GM19452 (cell line): ENCODE measurements around the gene CDK4.
"Not testable (repeated sequence)": the region's sequence is repeated elsewhere in the genome, so short reads cannot be mapped to it uniquely, and the experiment has no call there.

Experiments
- ATAC-seq: cut with Tn5 transposase; IDR thresholded peaks from one replicate; pipeline ENCODE4 v1.9.1; 2021; ENCODE audit not compliant: unreplicated experiment

CDK4 gene

DNA sequence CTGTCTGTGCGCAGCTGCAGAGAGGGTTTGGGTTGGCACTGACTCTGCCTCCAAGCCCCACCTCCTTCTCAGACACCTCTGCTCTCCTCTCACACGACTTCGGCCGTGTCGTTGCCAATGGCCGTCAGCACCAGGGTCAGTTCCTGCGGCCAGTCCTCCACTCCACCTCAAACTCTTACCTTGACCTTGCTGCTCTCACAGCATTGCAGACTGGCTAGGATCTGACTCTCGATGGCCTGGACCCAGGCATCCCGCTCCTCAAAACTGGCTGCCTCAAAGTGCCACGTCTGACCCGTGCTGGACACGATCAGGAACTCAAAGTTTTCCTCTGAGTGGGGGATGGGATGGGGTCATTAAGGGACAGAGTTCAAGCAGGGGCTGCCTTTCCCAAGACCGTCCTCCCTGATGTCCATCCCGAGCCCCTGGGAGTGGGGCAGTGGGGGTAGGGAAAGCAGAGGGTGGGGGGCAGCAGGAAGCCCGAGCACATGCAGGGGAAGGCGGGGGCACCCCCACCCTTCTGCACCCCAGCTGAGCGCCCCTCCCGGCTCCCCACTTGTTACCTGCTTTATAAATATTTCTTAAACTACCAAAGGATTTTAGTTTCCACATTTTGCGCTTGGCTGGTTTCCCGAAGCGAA lies 24.2 kb downstream of the CDK4 start:
- no peak for ATAC-seq

- no peak for ATAC-seq
Measured at GRCh38 chr12:57726884-57727757, 25.0 kb downstream of the CDK4 start.

- ATAC-seq = no peak
Measured at GRCh38 chr12:57726151-57726883, 25.8 kb downstream of the CDK4 start.

DNA sequence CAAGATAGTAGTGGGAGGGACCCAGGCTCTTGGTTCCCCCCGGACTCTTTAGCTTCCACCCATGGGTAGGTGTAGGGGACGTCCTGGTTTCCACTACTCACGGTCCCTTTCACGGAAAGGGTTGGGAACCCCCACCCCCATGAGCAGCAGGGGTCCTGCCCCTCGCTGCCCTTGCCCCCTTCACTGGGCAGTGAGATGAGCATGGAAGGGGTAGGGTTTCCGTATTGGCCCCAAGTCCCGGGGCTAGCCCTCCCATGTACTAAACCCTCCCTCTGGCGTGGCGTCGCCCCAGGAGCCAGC lies 26.3 kb downstream of the CDK4 start:
- ATAC-seq = no peak

- ATAC-seq = no peak
Measured at GRCh38 chr12:57724936-57725740, 27.0 kb downstream of the CDK4 start.

- no peak for ATAC-seq
Measured at GRCh38 chr12:57724003-57724935, 27.8 kb downstream of the CDK4 start.

DNA sequence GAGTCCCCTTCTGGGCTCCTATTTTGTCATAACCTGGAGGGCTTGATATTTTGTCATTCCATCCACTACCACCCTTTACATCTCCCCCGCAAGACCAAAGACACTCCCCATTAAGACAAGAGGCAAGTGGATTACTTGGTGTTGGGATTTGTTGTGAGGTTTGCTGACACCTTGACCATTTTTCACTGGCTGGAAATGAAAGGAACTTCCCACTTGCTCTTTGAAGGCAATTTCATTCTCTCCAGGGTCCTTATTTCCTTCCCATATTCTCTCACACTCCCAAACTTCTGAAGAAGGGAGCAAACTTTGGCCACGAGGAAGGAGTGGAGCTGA lies 28.5 kb downstream of the CDK4 start:
- ATAC-seq = no peak

GRCh38 chr12:57722716-57723629 lies 29.1 kb downstream of the CDK4 start:
- no peak for ATAC-seq

DNA sequence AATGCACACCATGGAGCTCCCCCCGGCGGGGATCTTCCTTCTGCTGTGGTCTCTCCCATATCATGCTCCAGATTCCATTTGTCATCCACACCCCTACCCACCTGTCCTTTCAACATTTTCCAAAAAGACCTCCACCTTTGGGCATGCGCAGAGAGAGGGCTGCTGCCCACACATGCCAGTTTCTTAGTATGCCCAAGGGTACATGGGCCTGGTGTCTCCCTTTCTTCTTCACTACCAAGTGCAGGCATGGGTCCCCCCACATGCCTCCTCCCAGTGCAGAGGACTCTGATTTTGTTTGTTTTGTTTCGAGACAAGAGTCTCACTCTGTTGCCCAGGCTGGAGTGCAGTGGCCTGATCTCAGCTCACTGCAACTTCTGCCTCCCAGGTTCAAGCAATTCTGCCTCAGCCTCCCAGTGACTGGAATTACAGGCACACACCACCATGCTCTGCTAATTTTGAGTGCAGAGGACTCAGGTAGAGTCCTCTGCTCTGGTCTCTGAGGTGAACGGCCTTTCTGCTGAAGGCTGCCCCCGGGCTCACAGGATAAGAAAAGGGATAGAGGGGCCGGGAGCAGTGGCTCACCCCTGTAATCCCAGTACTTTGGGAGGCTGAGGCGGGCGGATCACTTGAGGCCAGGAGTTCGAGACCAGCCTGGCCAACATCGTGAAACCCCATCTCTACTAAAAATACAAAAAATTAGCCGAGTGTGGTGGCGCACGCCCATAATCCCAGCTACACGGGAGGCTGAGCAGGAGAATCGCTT lies 30.1 kb downstream of the CDK4 start:
- not testable (repeated sequence) for ATAC-seq

DNA sequence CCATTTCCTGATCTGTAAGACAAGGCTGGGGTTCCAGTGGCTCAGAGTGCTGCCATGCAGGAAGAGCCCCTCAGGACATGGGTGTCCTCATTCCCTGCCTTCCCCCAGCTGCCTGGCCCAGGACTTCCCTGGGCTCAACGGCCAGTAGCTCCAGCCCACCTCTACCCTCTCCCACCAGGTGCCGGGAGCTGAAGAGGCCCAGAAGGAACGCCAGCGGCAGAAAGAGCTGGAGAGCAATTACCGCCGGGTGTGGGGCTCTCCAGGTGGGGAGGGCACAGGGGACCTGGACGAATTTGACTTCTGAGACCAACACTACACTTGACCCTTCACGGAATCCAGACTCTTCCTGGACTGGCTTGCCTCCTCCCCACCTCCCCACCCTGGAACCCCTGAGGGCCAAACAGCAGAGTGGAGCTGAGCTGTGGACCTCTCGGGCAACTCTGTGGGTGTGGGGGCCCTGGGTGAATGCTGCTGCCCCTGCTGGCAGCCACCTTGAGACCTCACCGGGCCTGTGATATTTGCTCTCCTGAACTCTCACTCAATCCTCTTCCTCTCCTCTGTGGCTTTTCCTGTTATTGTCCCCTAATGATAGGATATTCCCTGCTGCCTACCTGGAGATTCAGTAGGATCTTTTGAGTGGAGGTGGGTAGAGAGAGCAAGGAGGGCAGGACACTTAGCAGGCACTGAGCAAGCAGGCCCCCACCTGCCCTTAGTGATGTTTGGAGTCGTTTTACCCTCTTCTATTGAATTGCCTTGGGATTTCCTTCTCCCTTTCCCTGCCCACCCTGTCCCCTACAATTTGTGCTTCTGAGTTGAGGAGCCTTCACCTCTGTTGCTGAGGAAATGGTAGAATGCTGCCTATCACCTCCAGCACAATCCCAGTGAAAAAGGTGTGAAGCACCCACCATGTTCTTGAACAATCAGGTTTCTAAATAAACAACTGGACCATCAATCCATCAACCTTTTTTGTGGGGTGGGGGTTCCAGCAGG lies 31.2 kb downstream of the CDK4 start:
- no peak for ATAC-seq

DNA sequence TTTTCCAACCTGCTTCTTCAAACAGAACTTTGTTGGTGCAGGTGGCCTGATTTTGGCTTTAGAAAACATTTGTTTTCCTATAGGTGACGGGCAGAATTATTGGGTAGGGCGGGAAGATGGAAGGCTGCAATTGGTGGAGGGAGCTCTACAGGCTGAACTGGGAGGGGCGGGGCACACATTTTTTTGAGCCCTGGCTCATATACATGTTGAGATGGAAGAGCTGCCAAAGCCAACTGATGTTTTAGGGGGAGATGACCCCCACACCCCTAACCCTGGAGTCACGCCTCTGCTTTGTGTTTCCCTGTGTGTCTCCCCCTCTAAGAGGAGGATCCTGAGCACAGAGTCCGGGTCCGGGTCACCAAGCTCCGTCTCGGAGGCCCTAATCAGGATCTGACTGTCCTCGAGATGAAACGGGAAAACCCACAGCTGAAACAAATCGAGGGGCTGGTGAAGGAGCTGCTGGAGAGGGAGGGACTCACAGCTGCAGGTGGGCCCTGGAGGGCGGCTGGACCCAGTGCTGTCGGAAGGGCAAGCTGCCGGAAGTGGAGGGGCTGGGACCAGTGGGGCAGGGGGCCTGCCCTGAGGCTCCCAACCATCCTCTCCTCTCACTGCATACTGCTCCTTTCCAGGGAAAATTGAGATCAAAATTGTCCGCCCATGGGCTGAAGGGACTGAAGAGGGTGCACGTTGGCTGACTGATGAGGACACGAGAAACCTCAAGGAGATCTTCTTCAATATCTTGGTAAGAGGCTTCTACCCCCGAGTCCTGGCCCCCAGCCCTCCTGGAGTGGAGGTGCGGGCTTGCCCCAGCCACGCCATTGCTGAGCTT lies 32.1 kb downstream of the CDK4 start:
- ATAC-seq = no peak

DNA sequence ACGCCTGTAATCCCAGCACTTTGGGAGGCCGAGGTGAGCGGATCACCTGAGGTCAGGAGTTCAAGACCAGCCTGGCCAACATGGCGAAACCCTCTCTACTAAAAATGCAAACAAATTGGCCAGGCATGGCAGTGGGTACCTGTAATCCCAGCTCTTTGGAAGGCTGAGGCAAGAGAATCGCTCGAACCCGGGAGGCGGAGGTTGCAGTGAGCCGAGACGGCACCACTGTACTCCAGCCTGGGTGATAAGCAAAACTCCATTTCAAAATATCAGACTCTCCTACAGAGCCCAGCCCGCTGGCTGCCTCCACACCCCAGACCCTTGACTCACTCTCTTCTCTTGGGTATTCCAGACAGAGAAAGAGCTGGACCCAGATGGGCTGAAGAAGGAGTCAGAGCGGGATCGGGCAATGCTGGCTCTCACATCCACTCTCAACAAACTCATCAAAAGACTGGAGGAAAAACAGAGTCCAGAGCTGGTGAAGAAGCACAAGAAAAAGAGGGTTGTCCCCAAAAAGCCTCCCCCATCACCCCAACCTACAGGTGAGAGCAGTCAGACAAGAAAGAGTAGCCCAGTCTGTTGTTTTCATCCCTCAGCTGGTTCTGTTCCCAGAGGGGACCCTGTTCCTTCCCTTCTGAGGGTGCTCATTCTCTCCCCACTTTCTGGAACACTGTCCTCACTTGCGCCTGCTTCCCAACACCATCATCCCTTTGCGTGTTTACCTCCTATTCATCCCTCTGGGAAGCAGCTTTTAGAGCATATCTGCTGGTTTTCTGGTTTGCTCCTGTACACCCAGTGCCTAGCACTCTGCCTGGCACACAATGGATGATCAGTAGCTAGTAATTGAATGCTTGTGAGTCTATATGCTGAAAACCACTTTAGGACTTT lies 33.2 kb downstream of the CDK4 start:
- ATAC-seq = no peak

DNA sequence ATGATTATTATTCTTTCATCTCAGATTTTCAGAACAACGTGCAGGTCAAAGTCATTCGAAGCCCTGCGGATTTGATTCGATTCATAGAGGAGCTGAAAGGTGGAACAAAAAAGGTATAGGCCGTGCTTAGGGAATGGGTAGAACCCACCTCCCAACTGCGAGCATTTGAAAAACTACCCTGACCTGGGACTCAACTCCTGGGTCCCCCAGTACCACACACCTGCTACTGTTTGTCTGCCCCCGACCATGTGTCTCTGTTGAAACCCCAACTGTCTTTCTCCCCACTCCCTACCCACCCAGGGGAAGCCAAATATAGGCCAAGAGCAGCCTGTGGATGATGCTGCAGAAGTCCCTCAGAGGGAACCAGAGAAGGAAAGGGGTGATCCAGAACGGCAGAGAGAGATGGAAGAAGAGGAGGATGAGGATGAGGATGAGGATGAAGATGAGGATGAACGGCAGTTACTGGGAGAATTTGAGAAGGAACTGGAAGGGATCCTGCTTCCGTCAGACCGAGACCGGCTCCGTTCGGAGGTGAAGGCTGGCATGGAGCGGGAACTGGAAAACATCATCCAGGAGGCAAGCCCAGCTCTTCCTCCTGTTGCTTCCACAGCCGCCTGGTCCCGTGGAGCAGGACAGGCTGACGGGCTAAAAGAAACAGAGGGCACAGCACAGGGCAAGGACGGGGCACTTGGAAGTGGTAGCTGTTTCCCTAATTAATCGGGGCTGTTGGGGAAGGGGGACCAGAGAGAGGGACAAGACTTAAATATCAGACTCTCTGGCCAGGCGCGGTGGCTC lies 34.1 kb downstream of the CDK4 start:
- no peak for ATAC-seq

- no peak for ATAC-seq
Measured at GRCh38 chr12:57717131-57717530, 35.0 kb downstream of the CDK4 start.

- no peak for ATAC-seq
Measured at GRCh38 chr12:57716305-57716704, 35.8 kb downstream of the CDK4 start.
